Stimulated activated CD8-positive, alpha-beta memory T cell treated with anti-CD3 and anti-CD28 coated beads, Interleukin-4, amount 100 ng/mL, for 4 hours (primary cell): ENCODE data around the gene NPSR1.

ENCODE experiments used
- DNase-seq, 2 donors: peaks; one replicate each; pipeline ENCODE4 v3.0.0-alpha.2; 2020; ENCODE audit warnings: low read depth in 2 of 2, low spot score in 1 of 2

The NPSR1 gene

GRCh38 chr7:34720289-34720688 is 62.3 kb downstream of the NPSR1 start:
- no peak for DNase-seq

GRCh38 chr7:34723338-34723737 is 65.3 kb downstream of the NPSR1 start:
- no peak for DNase-seq

GRCh38 chr7:34723866-34724490 is 66.0 kb downstream of the NPSR1 start:
- no peak for DNase-seq

GRCh38 chr7:34726221-34726620 is 68.2 kb downstream of the NPSR1 start:
- DNase-seq = no peak

- no peak for DNase-seq
Observed at GRCh38 chr7:34727464-34727995, 69.5 kb downstream of the NPSR1 start.

- no peak for DNase-seq
Observed at GRCh38 chr7:34728156-34728555, 70.1 kb downstream of the NPSR1 start.

GRCh38 chr7:34734771-34735170 is 76.8 kb downstream of the NPSR1 start:
- DNase-seq = no peak

GRCh38 chr7:34735526-34735925 is 77.5 kb downstream of the NPSR1 start:
- no peak for DNase-seq

GRCh38 chr7:34739651-34740300 is 81.8 kb downstream of the NPSR1 start:
- no peak for DNase-seq

- no peak for DNase-seq
Observed at GRCh38 chr7:34740840-34741239, 82.8 kb downstream of the NPSR1 start.

- DNase-seq = no peak
Observed at GRCh38 chr7:34747176-34747781, 89.3 kb downstream of the NPSR1 start.

GRCh38 chr7:34747867-34748727 is 90.1 kb downstream of the NPSR1 start:
- no peak for DNase-seq

GRCh38 chr7:34748728-34749089 is 90.7 kb downstream of the NPSR1 start:
- DNase-seq = no peak

- DNase-seq = no peak
Observed at GRCh38 chr7:34749446-34749845, 91.4 kb downstream of the NPSR1 start.

- no peak for DNase-seq
Observed at GRCh38 chr7:34750209-34750608, 92.2 kb downstream of the NPSR1 start.

GRCh38 chr7:34750636-34751035 is 92.6 kb downstream of the NPSR1 start:
- DNase-seq = no peak

- no peak for DNase-seq
Observed at GRCh38 chr7:34751725-34752643, 94.0 kb downstream of the NPSR1 start.

- DNase-seq = no peak
Observed at GRCh38 chr7:34752929-34753328, 94.9 kb downstream of the NPSR1 start.

GRCh38 chr7:34755008-34755407 is 97.0 kb downstream of the NPSR1 start:
- no peak for DNase-seq

GRCh38 chr7:34756025-34756437 is 98.0 kb downstream of the NPSR1 start:
- no peak for DNase-seq
